ENCODE results near the gene SHOX. TPM values are rescaled to one million over a fixed set of nuclear protein-coding genes. Genes with fewer than 3 reads are reported as not detected.
"Not testable (repeated sequence)": the region's sequence is repeated elsewhere in the genome, so short reads cannot be mapped to it uniquely, and the experiment has no call there.

Gene SHOX
- total RNA-seq, 1 experiment from 2014 or later, result 0.24 TPM

DNA sequence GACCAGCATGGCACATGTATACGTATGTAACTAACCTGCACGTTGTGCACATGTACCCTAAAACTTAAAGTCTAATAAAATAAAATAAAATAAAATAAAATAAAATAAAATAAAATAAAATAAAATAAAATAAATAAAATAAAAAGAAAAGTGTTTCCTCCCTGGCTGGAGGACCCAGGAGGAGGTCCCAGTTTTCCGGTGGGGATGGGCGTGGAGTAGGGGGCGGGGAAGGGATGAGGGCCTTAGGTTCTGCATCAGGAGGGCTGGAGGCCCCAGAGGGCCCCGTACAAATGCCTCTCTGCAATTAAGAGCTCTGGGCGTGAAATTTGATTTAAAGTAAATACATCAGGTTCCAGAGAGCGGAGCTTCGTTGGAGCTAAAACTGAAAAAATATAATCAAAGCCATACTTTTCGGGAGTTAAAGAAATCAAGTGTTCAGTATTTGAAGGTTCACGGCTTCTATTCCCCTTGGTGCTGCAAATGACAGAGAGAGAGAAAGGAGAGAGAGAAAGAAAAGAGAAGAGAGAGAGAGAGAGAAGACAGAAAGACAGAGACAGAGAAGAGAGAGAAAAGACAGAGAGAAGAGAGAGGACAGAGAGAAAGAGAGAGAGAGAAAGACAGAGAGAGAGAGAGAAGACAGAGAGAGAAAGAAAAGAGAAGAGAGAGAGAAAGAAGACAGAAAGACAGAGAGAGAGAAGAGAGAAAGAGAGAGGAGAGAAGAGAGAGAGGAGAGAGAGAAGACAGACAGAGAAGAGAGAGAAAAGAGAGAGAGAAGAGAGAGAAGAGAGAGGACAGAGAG lies 8.7 kb upstream of the SHOX start:
- TF ChIP-seq, protein P1, sequence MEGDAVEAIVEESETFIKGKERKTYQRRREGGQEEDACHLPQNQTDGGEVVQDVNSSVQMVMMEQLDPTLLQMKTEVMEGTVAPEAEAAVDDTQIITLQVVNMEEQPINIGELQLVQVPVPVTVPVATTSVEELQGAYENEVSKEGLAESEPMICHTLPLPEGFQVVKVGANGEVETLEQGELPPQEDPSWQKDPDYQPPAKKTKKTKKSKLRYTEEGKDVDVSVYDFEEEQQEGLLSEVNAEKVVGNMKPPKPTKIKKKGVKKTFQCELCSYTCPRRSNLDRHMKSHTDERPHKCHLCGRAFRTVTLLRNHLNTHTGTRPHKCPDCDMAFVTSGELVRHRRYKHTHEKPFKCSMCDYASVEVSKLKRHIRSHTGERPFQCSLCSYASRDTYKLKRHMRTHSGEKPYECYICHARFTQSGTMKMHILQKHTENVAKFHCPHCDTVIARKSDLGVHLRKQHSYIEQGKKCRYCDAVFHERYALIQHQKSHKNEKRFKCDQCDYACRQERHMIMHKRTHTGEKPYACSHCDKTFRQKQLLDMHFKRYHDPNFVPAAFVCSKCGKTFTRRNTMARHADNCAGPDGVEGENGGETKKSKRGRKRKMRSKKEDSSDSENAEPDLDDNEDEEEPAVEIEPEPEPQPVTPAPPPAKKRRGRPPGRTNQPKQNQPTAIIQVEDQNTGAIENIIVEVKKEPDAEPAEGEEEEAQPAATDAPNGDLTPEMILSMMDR (conservative IDR thresholded peaks at IDR 0.05), result no peak
- Histone ChIP-seq H2BK20ac (ENCODE audit: low read depth, low read length, poor library complexity, severe bottlenecking) (no peak overlapping the region), H4K91ac (ENCODE audit: insufficient read length, low read depth, low read length) (no peak overlapping the region), H3K4me1 (ENCODE audit: insufficient read depth, low read length) (no peaks in the 10 kb centered on the region), H2BK120ac (ENCODE audit: low read depth, low read length, poor library complexity, severe bottlenecking) (no peak overlapping the region), H3K23ac (ENCODE audit: insufficient read length, low read depth, low read length) (no peak overlapping the region), H2BK12ac (ENCODE audit: insufficient read length, low read depth, low read length) (no peak overlapping the region), H4K20me1 (ENCODE audit: control insufficient read depth, insufficient read depth, insufficient read length) (no peaks in the 10 kb centered on the region), H2BK5ac (ENCODE audit: insufficient read length, low read length) (no peak overlapping the region), H3K79me2 (ENCODE audit: insufficient read depth, low read length) (no peaks in the 10 kb centered on the region), H3K27ac (ENCODE audit: insufficient read length, low read depth, low read length) (no peak overlapping the region), H3K56ac (ENCODE audit: insufficient read length, low read depth, low read length) (no peak overlapping the region), H3K27me3 (ENCODE audit: insufficient read depth, low read length) (peaks cover 89% of the 10 kb centered on the region), H4K8ac (replicated peaks; ENCODE audit: insufficient read length, low read depth, low read length) (no peak overlapping the region), H3T11ph (ENCODE audit: low read length) (no peak overlapping the region), H2AK5ac (ENCODE audit: insufficient read length, low read length) (no peak overlapping the region), H3K18ac (ENCODE audit: insufficient read length, low read depth, low read length) (no peak overlapping the region), H3K4me2 (ENCODE audit: insufficient read depth, insufficient read length, low read length) (no peak overlapping the region), H3K79me1 (ENCODE audit: insufficient read depth, low read depth, low read length, poor library complexity, severe bottlenecking) (no peaks in the 10 kb centered on the region), H3K23me2 (ENCODE audit: insufficient read length, low read depth, low read length, poor library complexity, severe bottlenecking) (peaks cover 12% of the 10 kb centered on the region), H2BK15ac (ENCODE audit: low read depth, low read length) (no peak overlapping the region), H4K5ac (ENCODE audit: insufficient read length, low read depth, low read length) (no peak overlapping the region), H3K9ac (ENCODE audit: extremely low read depth, insufficient read length, low read length) (no peak overlapping the region), H2AFZ (ENCODE audit: low read length) (no peak overlapping the region), H3K14ac (ENCODE audit: insufficient read depth, low read length) (no peak overlapping the region), H3K4ac (ENCODE audit: low read depth, low read length) (no peak overlapping the region), H3K9me3 (ENCODE audit: control insufficient read depth, low read depth, low read length) (no peaks in the 10 kb centered on the region)
- peak overlapping the region in 1 of 2 experiments; percentile 1; a peak in 2 of 5 replicates for H3K4me3 Mint-ChIP-seq
- H3K27ac Mint-ChIP-seq, result no peak overlapping the region
- WGBS (ENCODE audit: extremely low coverage, insufficient read length, low lambda C conversion rate), result no CpG with 5 or more reads among the region's 11 CpGs
- H3K9me3 Mint-ChIP-seq, result peaks cover 14 to 21% of the 10 kb centered on the region in 2 experiments
- H3K27me3 Mint-ChIP-seq (ENCODE audit: low read depth), result peaks cover 98% of the 10 kb centered on the region
- H3K36me3 Mint-ChIP-seq (ENCODE audit: insufficient read depth in 1 of 3, low read depth in 3 of 3), result peaks cover 0 to 7% (median 4%) of the 10 kb centered on the region in 3 experiments; a peak in 4 of 7 replicates
- no peak for DNase-seq
- H3K4me1 Mint-ChIP-seq, result peaks cover 17 to 49% of the 10 kb centered on the region in 2 experiments

DNA sequence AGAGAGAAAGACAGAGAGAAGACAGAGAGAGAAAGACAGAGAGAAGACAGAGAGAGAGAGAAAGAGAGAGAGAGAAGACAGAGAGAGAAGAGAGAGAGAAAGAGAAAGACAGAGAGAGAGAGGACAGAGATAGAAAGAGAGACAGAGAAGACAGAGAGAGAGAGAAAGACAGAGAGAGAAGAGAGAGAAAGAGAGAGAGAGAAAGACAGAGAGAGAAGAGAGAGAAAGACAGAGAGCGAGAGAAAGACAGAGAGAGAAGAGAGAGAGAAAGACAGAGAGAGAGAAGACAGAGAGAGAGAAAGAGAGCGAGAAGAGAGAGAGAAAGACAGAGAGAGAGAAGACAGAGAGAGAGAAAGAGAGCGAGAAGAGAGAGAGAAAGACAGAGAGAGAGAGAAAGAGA lies 7.8 kb upstream of the SHOX start:
- peaks cover 23 to 54% of the 10 kb centered on the region in 2 experiments for H3K4me1 Mint-ChIP-seq
- H2BK120ac ChIP-seq (ENCODE audit: low read depth, low read length, poor library complexity, severe bottlenecking); H3K79me2 ChIP-seq (ENCODE audit: insufficient read depth, low read length); H3K79me1 ChIP-seq (ENCODE audit: insufficient read depth, low read depth, low read length, poor library complexity, severe bottlenecking); H3K23ac ChIP-seq (ENCODE audit: insufficient read length, low read depth, low read length); H3K36me3 Mint-ChIP-seq (ENCODE audit: insufficient read depth in 1 of 3, low read depth in 3 of 3); H3K27ac Mint-ChIP-seq; DNase-seq; H3K56ac ChIP-seq (ENCODE audit: insufficient read length, low read depth, low read length); H3K4me3 Mint-ChIP-seq; H3T11ph ChIP-seq (ENCODE audit: low read length); H2AK5ac ChIP-seq (ENCODE audit: insufficient read length, low read length); H3K18ac ChIP-seq (ENCODE audit: insufficient read length, low read depth, low read length); H3K14ac ChIP-seq (ENCODE audit: insufficient read depth, low read length); H4K91ac ChIP-seq (ENCODE audit: insufficient read length, low read depth, low read length); H3K4me1 ChIP-seq (ENCODE audit: insufficient read depth, low read length); H4K20me1 ChIP-seq (ENCODE audit: control insufficient read depth, insufficient read depth, insufficient read length); H2BK12ac ChIP-seq (ENCODE audit: insufficient read length, low read depth, low read length); H3K27ac ChIP-seq (ENCODE audit: insufficient read length, low read depth, low read length); H2BK20ac ChIP-seq (ENCODE audit: low read depth, low read length, poor library complexity, severe bottlenecking); H2AFZ ChIP-seq (ENCODE audit: low read length); H3K4ac ChIP-seq (ENCODE audit: low read depth, low read length); H4K8ac ChIP-seq (replicated peaks; ENCODE audit: insufficient read length, low read depth, low read length); H4K5ac ChIP-seq (ENCODE audit: insufficient read length, low read depth, low read length); H3K9me3 ChIP-seq (ENCODE audit: control insufficient read depth, low read depth, low read length); H3K4me2 ChIP-seq (ENCODE audit: insufficient read depth, insufficient read length, low read length); H2BK15ac ChIP-seq (ENCODE audit: low read depth, low read length); H2BK5ac ChIP-seq (ENCODE audit: insufficient read length, low read length); H3K9ac ChIP-seq (ENCODE audit: extremely low read depth, insufficient read length, low read length): not testable (repeated sequence)
- Histone ChIP-seq H3K23me2 (ENCODE audit: insufficient read length, low read depth, low read length, poor library complexity, severe bottlenecking) (peaks cover 12% of the 10 kb centered on the region), H3K27me3 (ENCODE audit: insufficient read depth, low read length) (peaks cover 91% of the 10 kb centered on the region)
- peaks cover 18 to 22% of the 10 kb centered on the region in 2 experiments for H3K9me3 Mint-ChIP-seq
- H3K27me3 Mint-ChIP-seq (ENCODE audit: low read depth), result peaks cover 98% of the 10 kb centered on the region
- no CpG with 5 or more reads among the region's 3 CpGs for WGBS (ENCODE audit: extremely low coverage, insufficient read length, low lambda C conversion rate)
